CD4-positive, alpha-beta T cell (primary cell): ENCODE measurements around the gene COL16A1. TPM values are rescaled to one million over a fixed set of nuclear protein-coding genes. Genes with fewer than 3 reads are reported as not detected.

Source experiments
- ATAC-seq: fragments of 200-7000 bp; cut with Tn5 transposase; one replicate; pipeline ENCODE4 v1.10.0; 2022; ENCODE audit warnings: mild to moderate bottlenecking; ENCODE audit not compliant: poor library complexity
- CTCF ChIA-PET: fragments of 350-600 bp; sonication (Branson Sonifier 250); formaldehyde crosslinking; loops from one replicate; lab custom pipeline; 2021; ENCODE audit warnings: antibody characterized with exemption, inconsistent platforms; lab: Charles Lee
- POLR2A ChIA-PET: fragments of 350-600 bp; sonication (Branson Sonifier 250); formaldehyde crosslinking; loops from one replicate; lab custom pipeline; 2021; ENCODE audit warnings: antibody characterized with exemption, inconsistent platforms; lab: Charles Lee
- DNase-seq, 14 experiments: peaks; one replicate each; pipeline ENCODE4 v3.0.0-alpha.2; 2013 to 2020; ENCODE audit warnings: mixed read lengths in 2 of 14
- H3K27ac ChIP-seq, 2 donors: one replicate each; pipeline versions ENCODE4 v1.5.1 to v1.7.0; 2013; ENCODE audit warnings: low read length in 2 of 2, low read depth in 1 of 2, mild to moderate bottlenecking in 1 of 2
- H3K27me3 ChIP-seq, 2 experiments: 1 replicate in 1 of 2; 2 replicates in 1 of 2; pipeline versions ENCODE4 v1.6.1 to v1.7.0; 2013; ENCODE audit warnings: low read length in 2 of 2, control low read depth in 1 of 2, mild to moderate bottlenecking in 1 of 2, moderate library complexity in 1 of 2; ENCODE audit not compliant: insufficient read depth in 2 of 2, control insufficient read depth in 1 of 2
- H3K36me3 ChIP-seq: one replicate; pipeline ENCODE4 v1.6.1; 2013; ENCODE audit warnings: low read length, control low read depth; ENCODE audit not compliant: insufficient read depth
- H3K4me1 ChIP-seq: one replicate; pipeline ENCODE4 v1.6.1; 2013; ENCODE audit warnings: low read length, control low read depth; ENCODE audit not compliant: insufficient read depth
- H3K4me3 ChIP-seq: one replicate; pipeline ENCODE4 v1.5.1; 2013; ENCODE audit warnings: mild to moderate bottlenecking, low read length, moderate library complexity
- H3K9me3 ChIP-seq, 2 experiments: 1 replicate in 1 of 2; 2 replicates in 1 of 2; pipeline versions ENCODE4 v1.6.1 to v1.7.0; 2013; ENCODE audit warnings: low read length in 2 of 2, mild to moderate bottlenecking in 2 of 2, control low read depth in 1 of 2, moderate library complexity in 1 of 2; ENCODE audit not compliant: control insufficient read depth in 1 of 2, insufficient read depth in 1 of 2
- H3K27ac Mint-ChIP-seq: one replicate; pipeline ENCODE4 v1.8.0; 2020; ENCODE audit warnings: mixed read lengths
- H3K27me3 Mint-ChIP-seq: one replicate; pipeline ENCODE4 v1.8.0; 2021; ENCODE audit warnings: mixed read lengths
- H3K36me3 Mint-ChIP-seq: one replicate; pipeline ENCODE4 v1.8.0; 2021; ENCODE audit warnings: low read depth, mixed read lengths
- H3K4me1 Mint-ChIP-seq: one replicate; pipeline ENCODE4 v1.8.0; 2021; ENCODE audit warnings: low read depth, mixed read lengths
- H3K4me3 Mint-ChIP-seq: one replicate; pipeline ENCODE4 v1.8.0; 2020; ENCODE audit warnings: mild to moderate bottlenecking, mixed read lengths
- H3K9me3 Mint-ChIP-seq: one replicate; pipeline ENCODE4 v1.8.0; 2020; ENCODE audit warnings: mixed read lengths
- intact Hi-C, 2 experiments: fragments of 100-400 bp; cut with DNase I in 1 of 2; cut with micrococcal nuclease in 1 of 2; formaldehyde crosslinking; loops; one replicate each; pipeline versions ENCODE4 v1.15.1 to v1.9.0; 2023 to 2025; cut with DNase I, micrococcal nuclease
- total RNA-seq, 174 experiments: library from RNA in 2 of 174; stranded (reverse) in 2 of 174; gene quantifications; one replicate each; pipeline ENCODE4 v1.2.3 and lab custom pipeline; 2021 to 2026
- TF ChIP-seq, protein P1 (sequence below): fragments of 200-600 bp; IDR thresholded peaks from one replicate; pipeline ENCODE4 v1.8.0; 2022; ENCODE audit warnings: antibody characterized with exemption, mild to moderate bottlenecking

Gene COL16A1
- total RNA-seq, 2 experiments from 2014 or later = not detected

DNA sequence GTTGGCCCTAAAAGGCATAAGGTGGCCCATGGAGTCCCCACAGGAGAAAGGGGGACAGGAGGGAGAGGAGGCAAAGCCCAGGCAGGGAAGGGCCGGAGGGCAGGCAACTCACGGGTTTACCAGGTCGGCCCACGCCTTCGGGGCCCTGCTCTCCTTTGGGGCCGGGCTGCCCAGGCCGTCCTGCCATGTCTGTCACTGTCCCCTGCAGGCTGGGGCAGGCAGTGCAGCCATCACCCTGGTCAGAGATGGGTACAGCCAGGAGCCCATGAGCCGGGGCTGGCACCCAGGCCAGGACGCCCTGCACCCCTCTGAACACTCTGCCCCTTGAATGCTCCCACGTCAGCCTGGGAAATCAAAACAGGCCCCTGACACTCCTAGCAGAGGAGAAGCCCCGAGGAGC is 19.8 kb downstream of the COL16A1 start:
- POLR2A ChIA-PET = no interaction called here
- Mint-ChIP-seq H3K9me3 (no peaks in the 10 kb centered on the region), H3K27me3 (peaks cover 7% of the 10 kb centered on the region), H3K4me3 (no peak overlapping the region), H3K27ac (no peak overlapping the region), H3K36me3 (no peaks in the 10 kb centered on the region), H3K4me1 (no peaks in the 10 kb centered on the region)
- no peak for ATAC-seq
- DNase-seq = no peak
- TF ChIP-seq, protein P1, sequence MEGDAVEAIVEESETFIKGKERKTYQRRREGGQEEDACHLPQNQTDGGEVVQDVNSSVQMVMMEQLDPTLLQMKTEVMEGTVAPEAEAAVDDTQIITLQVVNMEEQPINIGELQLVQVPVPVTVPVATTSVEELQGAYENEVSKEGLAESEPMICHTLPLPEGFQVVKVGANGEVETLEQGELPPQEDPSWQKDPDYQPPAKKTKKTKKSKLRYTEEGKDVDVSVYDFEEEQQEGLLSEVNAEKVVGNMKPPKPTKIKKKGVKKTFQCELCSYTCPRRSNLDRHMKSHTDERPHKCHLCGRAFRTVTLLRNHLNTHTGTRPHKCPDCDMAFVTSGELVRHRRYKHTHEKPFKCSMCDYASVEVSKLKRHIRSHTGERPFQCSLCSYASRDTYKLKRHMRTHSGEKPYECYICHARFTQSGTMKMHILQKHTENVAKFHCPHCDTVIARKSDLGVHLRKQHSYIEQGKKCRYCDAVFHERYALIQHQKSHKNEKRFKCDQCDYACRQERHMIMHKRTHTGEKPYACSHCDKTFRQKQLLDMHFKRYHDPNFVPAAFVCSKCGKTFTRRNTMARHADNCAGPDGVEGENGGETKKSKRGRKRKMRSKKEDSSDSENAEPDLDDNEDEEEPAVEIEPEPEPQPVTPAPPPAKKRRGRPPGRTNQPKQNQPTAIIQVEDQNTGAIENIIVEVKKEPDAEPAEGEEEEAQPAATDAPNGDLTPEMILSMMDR = no peak
- intact Hi-C loops = no loop called here
- Histone ChIP-seq H3K4me1 (no peaks in the 10 kb centered on the region), H3K9me3 (peaks cover 0 to 7% of the 10 kb centered on the region in 2 experiments), H3K27ac (no peak overlapping the region), H3K27me3 (peaks cover 3 to 5% of the 10 kb centered on the region in 2 experiments), H3K36me3 (no peaks in the 10 kb centered on the region), H3K4me3 (no peak overlapping the region)
- CTCF ChIA-PET = no interaction called here

DNA sequence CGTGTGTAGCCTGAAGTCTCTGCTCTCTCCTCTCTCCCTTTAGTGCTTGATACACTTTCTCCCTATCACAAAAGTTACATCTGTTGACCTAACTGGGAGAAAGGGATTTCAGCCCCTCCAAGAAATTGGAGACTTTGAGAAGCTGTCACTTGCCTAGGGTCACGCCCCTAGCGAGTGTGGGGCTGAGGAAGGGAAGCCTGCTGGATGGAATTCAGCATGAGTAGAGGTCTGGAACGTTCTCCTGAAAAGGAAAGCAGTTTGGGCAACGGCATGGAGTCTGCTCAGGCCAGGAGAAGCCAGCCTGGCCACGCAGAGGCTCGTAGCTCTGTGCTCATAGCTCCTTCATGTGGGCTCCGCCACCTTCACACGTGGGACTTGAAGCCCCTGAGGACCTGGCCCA is 22.4 kb downstream of the COL16A1 start:
- Histone ChIP-seq H3K36me3 (no peaks in the 10 kb centered on the region), H3K9me3 (peaks cover 0 to 7% of the 10 kb centered on the region in 2 experiments), H3K4me3 (no peak overlapping the region), H3K27me3 (peaks cover 3 to 4% of the 10 kb centered on the region in 2 experiments), H3K4me1 (no peaks in the 10 kb centered on the region), H3K27ac (no peak overlapping the region)
- Mint-ChIP-seq H3K27ac (no peak overlapping the region), H3K4me1 (no peaks in the 10 kb centered on the region), H3K27me3 (peaks cover 12% of the 10 kb centered on the region), H3K9me3 (no peaks in the 10 kb centered on the region), H3K36me3 (no peaks in the 10 kb centered on the region), H3K4me3 (no peak overlapping the region)
- TF ChIP-seq, protein P1 = no peak
- POLR2A ChIA-PET = no interaction called here
- DNase-seq (no peak), ATAC-seq (no peak)
- CTCF ChIA-PET = no interaction called here
- intact Hi-C loops = no loop called here

DNA sequence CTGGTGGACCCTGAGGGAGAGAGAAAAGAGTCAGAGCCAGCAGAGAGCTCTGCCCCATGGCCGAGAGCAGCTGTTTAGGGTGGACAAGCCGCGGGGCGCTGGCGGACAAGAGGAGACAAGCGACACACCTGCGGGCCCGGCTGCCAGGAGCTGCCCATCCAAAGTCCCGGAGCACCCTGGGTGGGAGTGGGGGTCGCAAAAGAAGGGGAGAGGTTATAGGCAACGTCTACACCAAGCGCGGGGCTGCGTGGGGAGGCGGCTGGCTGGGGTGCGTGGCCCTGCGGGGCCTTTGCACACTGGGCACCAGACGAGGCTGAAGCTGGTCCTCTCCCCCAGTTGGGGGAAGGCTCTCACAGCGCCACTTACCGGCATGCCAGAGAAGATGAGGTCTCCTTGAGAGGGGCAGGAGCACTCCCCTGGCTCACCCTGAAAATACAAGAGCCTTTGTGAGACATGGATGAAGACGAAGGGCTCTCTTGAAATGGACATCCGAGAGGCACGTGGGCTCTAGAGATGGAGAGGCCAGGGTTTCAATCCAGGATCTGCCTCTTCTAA is 24.1 kb downstream of the COL16A1 start:
- Mint-ChIP-seq H3K4me3 (no peak overlapping the region), H3K27me3 (peaks cover 6% of the 10 kb centered on the region), H3K9me3 (no peaks in the 10 kb centered on the region), H3K27ac (no peak overlapping the region), H3K4me1 (no peaks in the 10 kb centered on the region), H3K36me3 (no peaks in the 10 kb centered on the region)
- TF ChIP-seq, protein P1 = no peak
- DNase-seq = no peak
- H3K4me1 ChIP-seq = no peaks in the 10 kb centered on the region
- ChIA-PET POLR2A (no interaction called here), CTCF (no interaction called here)
- peaks cover 0 to 7% of the 10 kb centered on the region in 2 experiments for H3K9me3 ChIP-seq
- intact Hi-C loops = no loop called here
- H3K27ac ChIP-seq = no peak overlapping the region
- no peaks in the 10 kb centered on the region for H3K36me3 ChIP-seq
- H3K4me3 ChIP-seq = no peak overlapping the region
- no peak for ATAC-seq
- H3K27me3 ChIP-seq = peaks cover 0 to 3% of the 10 kb centered on the region in 2 experiments
